Activated naive CD8-positive, alpha-beta T cell treated with anti-CD3 and anti-CD28 coated beads, Interleukin-2, amount 10 ng/mL, durations not matched to agents 7 days and 5 days (primary cell): ENCODE results near the gene PRRT4. TPM values are rescaled to one million over a fixed set of nuclear protein-coding genes. Genes with fewer than 3 reads are reported as not detected.

Experiments used
- ATAC-seq: fragments of 150-1000 bp; cut with Tn5 transposase; one replicate; pipeline ENCODE4 v1.10.0; 2021; ENCODE audit warnings: low read depth, moderate library complexity
- POLR2A ChIA-PET: fragments of 350-600 bp; sonication (Branson Sonifier 250); formaldehyde crosslinking; loops from one replicate; lab custom pipeline; 2021; ENCODE audit warnings: antibody characterized with exemption; lab: Charles Lee
- DNase-seq: peaks from one replicate; pipeline ENCODE4 v3.0.0; 2021
- H3K27ac Mint-ChIP-seq: one replicate; pipeline ENCODE4 v1.8.0; 2022; ENCODE audit warnings: mild to moderate bottlenecking, mixed read lengths
- H3K27me3 Mint-ChIP-seq: one replicate; pipeline ENCODE4 v1.8.0; 2022; ENCODE audit warnings: mild to moderate bottlenecking, moderate library complexity, mixed read lengths
- H3K36me3 Mint-ChIP-seq: one replicate; pipeline ENCODE4 v1.8.0; 2021; ENCODE audit warnings: mild to moderate bottlenecking, mixed read lengths
- H3K4me1 Mint-ChIP-seq: one replicate; pipeline ENCODE4 v1.8.0; 2021; ENCODE audit warnings: mixed read lengths
- H3K4me3 Mint-ChIP-seq: one replicate; pipeline ENCODE4 v1.8.0; 2022; ENCODE audit warnings: mild to moderate bottlenecking, moderate library complexity, mixed read lengths
- H3K9me3 Mint-ChIP-seq: one replicate; pipeline ENCODE4 v1.8.0; 2021; ENCODE audit warnings: mixed read lengths
- total RNA-seq, 2 experiments: library from RNA; stranded (reverse); gene quantifications; one replicate each; pipeline ENCODE4 v1.2.3, GENCODE V29; 2021

PRRT4 gene
- total RNA-seq, result under 1 TPM; 0.28 to 0.30 TPM

DNA sequence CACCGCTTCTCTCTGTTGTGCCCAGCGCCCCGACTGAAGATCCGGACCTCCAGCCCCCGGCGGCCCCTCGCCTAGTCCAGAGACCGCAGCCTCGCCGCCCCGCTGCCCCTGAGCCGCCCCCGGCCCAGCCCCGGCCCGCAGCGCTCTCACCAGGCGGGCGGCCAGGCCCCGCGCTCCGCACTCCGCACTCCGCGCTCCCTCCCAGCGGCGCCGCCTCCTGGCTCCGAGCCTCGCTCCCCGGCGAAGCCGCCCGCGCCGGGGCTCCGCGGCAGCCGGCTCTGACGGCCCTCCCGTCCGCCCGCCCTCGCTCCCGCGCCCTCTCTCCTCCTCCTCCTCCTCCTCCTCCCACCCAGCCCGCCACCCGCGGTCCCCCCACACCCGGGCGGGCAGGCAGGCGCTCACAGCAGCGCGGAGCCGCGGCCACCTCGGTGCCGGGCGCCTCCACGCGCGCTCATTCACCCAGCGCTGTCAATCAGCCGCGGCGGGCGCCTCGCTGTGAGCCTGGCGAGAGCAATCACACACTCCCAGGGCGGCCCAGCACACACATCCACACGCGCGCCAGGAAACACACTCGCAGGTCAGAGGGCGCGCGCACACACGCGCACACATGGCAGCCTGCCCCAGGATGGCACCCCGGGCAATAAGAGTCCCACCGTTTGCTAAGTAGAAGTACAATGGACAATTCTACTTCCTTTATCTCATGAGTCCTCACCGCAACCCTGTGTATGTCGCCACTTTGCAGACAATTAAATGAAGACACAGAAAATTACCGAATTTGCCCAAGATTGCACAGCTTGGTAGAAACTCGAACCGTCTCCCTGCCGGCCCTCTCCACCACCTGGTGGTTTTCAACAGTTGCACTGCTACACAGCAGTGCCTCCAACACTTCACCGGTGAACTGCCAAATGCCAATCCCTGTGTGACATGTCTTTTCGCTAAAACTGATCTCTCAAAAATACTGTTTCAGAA, at the start of gene PRRT4:
Gene PRRT4 (minus strand): TSS at position 280 of the 969 bp plus-strand sequence.
- Mint-ChIP-seq H3K9me3 (no peaks in the 10 kb centered on the region), H3K36me3 (no peaks in the 10 kb centered on the region), H3K27me3 (peaks cover 77% of the 10 kb centered on the region), H3K4me1 (peaks cover 15% of the 10 kb centered on the region), H3K27ac (no peak within 1 kb of the TSS), H3K4me3 (peak within 1 kb of the TSS; percentile 79)
- DNase-seq (peak; percentile 65), ATAC-seq (peak; percentile 71)
- POLR2A ChIA-PET, result no interaction called here

DNA sequence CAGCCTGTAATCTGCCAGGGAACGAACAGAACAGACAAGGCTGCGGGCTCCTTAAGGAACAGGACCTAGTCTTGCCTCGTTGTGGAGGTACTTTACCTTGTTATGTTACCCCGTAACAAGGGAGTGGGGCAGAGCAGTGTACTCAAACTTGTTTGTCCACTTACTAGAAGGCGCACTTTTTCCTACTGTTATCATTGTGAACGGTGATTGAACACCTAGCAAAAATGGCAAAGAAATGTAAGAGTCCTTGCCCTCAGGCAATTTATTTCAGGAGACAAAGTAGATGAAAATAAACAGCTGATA, 48.9 kb upstream of the PRRT4 start:
- POLR2A ChIA-PET, result interaction anchor here (0.9 to 1.8 kb wide), 2 partner anchors 15 to 21 kb away, joined by 3 to 6 read pairs; no protein-coding TSS in a partner anchor
- peak overlapping the region; percentile 91 for H3K4me3 Mint-ChIP-seq
- no peak for ATAC-seq

DNA sequence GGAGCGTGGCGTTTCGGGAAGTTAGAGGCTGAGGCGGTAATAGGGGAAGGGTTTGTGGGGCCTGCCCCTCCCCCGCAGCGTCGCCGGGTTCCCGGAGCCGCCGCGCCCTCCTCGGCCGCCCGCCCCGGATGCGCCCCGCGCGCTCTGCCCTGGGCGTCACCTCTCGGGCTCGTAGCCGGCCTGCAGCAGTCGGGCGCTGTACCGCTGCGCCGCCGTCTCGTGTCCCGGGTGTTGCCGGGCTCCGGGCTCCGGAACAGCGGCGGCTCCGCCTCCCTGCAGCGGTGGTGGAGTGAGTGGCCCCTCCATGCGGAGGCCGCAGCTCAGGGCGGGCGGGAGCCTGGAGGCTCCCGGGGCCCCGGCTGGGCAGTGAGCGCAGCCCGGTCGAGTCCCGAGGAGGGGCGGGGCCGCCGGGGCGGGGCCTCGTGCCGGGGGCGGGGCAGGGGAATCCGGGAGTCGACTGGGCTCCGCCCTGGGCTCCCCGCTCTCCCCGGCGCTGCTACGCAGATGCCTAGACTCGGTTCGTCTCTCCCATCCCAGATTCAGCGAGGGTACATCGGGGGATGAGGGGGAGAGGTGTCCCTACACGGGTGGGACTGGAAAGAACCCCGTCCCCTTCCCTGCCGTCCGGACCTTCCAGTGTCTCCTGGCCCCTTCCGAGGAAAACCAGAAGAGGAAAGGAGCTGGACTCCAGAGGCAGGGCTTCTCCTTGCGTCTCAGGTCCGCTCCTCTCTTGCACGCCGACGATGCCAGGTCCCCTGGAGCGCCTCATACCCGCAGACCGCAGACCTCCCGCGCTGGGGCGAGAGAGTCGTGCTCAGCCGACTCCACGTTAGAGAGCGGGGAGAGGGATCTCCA, 48.3 kb upstream of the PRRT4 start, which contains the start of gene IMPDH1:
Gene IMPDH1 (minus strand): TSS at position 387 of the 855 bp plus-strand sequence. CDS start 81 bp downstream, at position 306.
- Mint-ChIP-seq H3K4me3 (peak within 1 kb of the TSS; percentile 91), H3K9me3 (peaks cover 2% of the 10 kb centered on the region), H3K27me3 (peaks cover 29% of the 10 kb centered on the region), H3K27ac (peak within 1 kb of the TSS; percentile 75), H3K36me3 (peaks cover 2% of the 10 kb centered on the region), H3K4me1 (peaks cover 26% of the 10 kb centered on the region)
- peak; percentile 90 for ATAC-seq
- POLR2A ChIA-PET, result interaction anchor here (0.9 to 1.8 kb wide), 2 partner anchors 15 to 21 kb away, joined by 3 to 6 read pairs; no protein-coding TSS in a partner anchor
- DNase-seq, result peak; percentile 96

More for the DNA sequence above, 48.9 kb upstream of the PRRT4 start:
- Mint-ChIP-seq H3K4me1 (peaks cover 23% of the 10 kb centered on the region), H3K9me3 (peaks cover 2% of the 10 kb centered on the region), H3K27ac (peak overlapping the region; percentile 75), H3K36me3 (peaks cover 2% of the 10 kb centered on the region), H3K27me3 (peaks cover 29% of the 10 kb centered on the region)
- DNase-seq, result no peak

DNA sequence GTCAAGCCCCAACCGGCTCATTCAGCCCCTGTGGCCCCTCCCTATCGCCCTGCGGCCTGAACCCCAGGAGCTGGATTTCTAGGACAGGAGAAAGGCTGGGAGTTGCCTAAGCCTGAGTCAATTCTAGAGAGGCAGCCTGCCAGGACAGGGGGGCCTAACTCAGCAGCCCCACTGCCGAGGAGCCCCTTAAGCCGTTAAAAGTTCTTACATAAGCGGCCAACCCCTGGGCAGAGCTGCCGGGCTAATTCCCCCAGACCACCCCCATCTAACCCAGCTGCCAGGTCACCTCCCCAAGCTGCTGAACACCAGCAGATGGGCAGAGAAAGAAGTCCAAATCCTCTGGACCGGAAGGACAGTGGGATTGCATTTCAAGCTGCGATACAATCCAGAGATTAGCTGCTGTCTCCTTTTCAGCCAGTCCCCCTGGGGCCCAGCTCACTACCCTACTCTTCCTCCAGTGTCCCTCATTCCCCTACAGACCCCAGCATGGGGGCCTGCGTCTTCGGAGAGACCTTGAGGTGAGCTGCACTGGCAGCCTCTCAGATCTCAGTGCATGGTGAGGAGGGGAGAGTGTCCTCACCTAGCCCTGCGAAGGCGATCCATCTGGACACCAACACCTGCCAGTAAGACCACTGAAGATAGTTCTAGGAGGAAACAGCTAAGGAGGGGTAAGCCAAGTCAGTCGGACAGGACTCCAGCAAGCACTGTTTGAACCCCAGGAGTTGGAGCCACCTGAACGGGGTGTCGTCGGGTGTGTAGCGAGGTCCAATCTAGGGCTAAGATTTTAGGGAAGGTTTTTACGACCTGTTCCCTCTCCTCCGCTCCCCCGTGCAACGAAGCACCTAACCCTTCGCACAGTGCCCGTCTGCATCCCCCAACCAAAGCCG, 47.5 kb upstream of the PRRT4 start:
- Mint-ChIP-seq H3K27ac (peak overlapping the region; percentile 52), H3K27me3 (peaks cover 25% of the 10 kb centered on the region), H3K36me3 (peaks cover 2% of the 10 kb centered on the region), H3K4me1 (peaks cover 34% of the 10 kb centered on the region), H3K4me3 (peak overlapping the region; percentile 87), H3K9me3 (peaks cover 2% of the 10 kb centered on the region)
- no peak for ATAC-seq
- DNase-seq, result no peak
- POLR2A ChIA-PET, result interaction anchor here (1.8 kb wide), 1 partner anchor 16 kb away, joined by 6 read pairs; no protein-coding TSS in a partner anchor

DNA sequence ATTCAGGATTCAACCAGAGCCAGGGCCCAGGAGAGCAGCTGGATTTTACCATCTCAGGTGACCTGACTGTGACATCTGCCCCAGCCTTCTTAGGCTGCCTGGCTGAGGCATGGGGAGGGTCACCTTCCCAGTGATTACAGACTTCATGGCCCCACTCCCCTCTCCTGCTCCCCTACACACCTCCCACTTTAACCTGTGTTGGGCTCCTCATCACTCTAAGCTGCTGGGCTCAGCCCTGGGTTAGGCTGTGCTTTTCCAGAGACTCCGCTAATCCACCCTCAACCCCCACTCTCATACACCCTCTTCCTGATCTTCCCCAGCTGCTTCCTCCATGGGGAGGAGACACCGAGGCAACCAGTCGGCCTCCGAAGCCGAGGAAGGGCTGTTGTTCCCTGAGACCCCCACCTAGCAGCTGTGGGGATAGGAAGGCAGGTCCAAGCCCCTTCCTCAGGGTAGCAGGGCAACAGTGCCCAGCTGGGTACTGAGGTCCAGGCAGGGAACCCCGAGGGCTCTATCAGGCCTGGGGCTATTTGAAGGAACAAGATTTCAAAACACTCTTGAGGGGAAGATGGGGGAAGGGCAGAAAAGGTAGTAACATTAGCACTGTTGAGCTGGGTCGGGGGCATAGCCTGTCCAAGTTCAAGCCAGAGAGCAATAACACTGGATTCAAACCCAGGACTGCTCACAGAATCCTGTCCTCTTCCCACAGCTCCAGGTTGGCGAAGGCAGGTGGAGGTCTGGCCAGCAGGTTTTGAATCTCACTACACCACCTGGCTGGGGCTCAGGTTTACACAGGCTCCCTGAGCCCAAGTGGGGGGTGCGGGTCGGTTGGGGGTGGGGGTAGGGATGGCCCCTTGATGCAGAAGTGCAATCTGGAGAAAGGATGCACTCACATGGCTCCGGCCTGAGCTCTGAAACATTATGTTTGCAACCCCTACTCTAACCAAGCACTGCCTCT, 46.5 kb upstream of the PRRT4 start:
- Mint-ChIP-seq H3K4me3 (peak overlapping the region; percentile 7), H3K36me3 (peaks cover 4% of the 10 kb centered on the region), H3K27ac (no peak overlapping the region), H3K9me3 (no peaks in the 10 kb centered on the region), H3K4me1 (peaks cover 36% of the 10 kb centered on the region), H3K27me3 (peaks cover 16% of the 10 kb centered on the region)
- POLR2A ChIA-PET, result no interaction called here
- DNase-seq (no peak), ATAC-seq (no peak)

DNA sequence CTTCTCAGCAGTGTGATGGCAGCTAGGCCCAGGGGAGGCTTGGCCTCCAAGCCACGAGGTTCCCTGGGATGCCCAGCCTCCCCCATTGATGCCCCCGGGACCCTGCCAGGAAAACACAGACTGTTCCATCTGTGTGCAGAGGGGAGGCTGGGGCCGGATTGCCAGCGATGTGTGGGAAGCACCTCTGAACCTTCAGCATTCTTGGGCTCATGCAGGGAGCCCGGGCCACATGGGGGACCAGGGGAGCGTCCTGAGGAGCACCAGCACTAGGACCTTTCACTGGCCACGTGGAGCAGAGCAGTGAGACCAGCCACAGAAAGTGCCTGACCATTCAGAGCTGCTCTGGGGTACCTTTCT, 45.7 kb upstream of the PRRT4 start:
- H3K4me3 Mint-ChIP-seq, result no peak overlapping the region
- H3K36me3 Mint-ChIP-seq, result peaks cover 4% of the 10 kb centered on the region
- POLR2A ChIA-PET, result interaction anchor here (1.3 kb wide), 1 partner anchor 10 kb away, joined by 3 read pairs; no protein-coding TSS in a partner anchor
- H3K27me3 Mint-ChIP-seq, result peaks cover 12% of the 10 kb centered on the region
- H3K4me1 Mint-ChIP-seq, result peaks cover 36% of the 10 kb centered on the region
- no peaks in the 10 kb centered on the region for H3K9me3 Mint-ChIP-seq
- DNase-seq (no peak), ATAC-seq (no peak)
- H3K27ac Mint-ChIP-seq, result no peak overlapping the region

DNA sequence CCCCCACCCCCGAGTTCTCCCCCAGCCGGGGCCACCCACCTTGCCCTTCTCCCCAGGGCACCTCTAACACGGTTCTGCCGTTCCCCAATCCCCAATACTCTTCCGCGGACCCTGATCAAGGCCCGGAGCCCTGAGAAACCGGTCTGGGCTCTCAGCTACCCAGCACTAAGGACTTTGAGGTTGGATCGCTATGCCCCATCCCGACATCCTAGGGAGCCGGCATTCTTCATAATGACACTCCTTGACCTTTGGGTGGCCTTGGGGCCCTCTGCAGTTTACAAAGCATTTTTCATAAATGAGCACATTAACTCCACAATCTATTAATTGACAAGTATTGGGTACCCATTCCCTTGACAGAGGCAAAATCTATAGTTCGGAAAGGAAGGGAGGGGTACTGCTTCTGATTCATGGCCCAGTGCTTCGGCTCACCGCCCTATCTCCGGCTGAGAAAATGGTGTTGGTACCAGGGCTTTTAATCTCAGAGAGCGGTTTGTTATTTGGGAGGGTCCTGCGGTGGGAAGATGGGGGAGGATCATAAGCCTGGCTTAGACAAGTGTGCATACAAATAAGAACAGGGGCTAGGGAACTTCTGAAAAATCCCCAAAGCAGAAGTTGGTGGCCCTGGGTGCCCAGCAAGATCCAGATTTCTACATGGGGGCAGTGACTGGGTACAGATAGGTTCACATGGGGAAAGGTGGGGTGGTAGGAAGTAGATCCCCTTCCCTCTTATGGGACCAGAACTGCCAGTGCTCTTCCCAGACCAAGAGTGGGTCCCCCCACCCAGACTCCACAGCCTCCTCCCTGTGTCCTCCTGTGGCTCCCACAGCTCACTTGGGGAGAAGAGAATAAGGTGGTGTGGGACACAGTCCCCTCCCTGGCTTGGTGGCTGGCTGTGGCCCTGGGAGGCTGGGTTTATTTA, 45.1 kb upstream of the PRRT4 start:
- Mint-ChIP-seq H3K9me3 (no peaks in the 10 kb centered on the region), H3K27ac (peak overlapping the region; percentile 56), H3K36me3 (peaks cover 4% of the 10 kb centered on the region), H3K4me1 (peaks cover 36% of the 10 kb centered on the region), H3K27me3 (peaks cover 6% of the 10 kb centered on the region), H3K4me3 (peak overlapping the region; percentile 85)
- DNase-seq (no peak), ATAC-seq (no peak)
- POLR2A ChIA-PET, result interaction anchor here (1.3 kb wide), 1 partner anchor 10 kb away, joined by 3 read pairs; no protein-coding TSS in a partner anchor

DNA sequence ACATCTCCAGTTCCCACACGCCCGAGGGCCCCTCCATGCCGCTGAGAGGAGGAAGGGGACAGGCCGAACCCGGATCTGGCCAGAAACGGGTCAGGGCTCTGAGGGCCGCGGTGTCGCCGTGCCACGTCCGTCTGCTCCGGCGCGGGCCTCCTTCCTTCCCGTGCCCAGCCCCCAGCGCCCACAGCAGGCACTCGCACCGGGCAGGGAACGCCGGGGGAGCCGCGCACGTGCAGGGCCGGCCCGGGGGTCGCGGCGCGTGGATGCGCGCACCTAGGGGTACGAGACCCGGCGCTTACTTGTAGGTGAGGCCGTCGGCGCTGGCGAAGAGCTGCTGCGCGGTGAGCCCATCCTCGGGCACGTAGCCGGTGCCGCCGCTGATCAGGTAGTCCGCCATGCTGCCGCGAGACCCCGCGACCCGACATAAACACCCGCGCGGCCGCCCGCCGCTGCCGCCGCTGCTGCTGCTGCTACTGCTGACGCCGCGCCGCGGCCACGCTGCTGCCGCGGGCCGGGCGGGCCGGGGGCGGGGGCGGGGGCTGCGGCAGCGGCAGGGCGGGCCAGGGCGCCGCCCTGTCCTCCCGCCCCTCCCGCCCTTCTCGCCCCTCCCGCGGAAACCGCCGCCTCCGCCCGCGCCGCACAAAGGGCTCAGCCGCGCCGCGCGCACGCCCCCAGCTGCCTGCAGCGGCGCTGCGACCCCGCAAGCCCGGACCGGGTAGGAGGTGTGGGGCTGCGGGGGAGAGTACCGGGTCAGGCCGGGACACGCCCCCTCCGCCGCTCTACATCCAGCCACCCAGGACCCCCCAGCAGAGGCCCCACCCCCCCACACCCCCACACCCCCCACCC, 44.2 kb upstream of the PRRT4 start:
- H3K36me3 Mint-ChIP-seq, result peaks cover 4% of the 10 kb centered on the region
- no peak overlapping the region for H3K27ac Mint-ChIP-seq
- H3K27me3 Mint-ChIP-seq, result peaks cover 5% of the 10 kb centered on the region
- H3K9me3 Mint-ChIP-seq, result no peaks in the 10 kb centered on the region
- POLR2A ChIA-PET, result no interaction called here
- peaks cover 36% of the 10 kb centered on the region for H3K4me1 Mint-ChIP-seq
- H3K4me3 Mint-ChIP-seq, result peak overlapping the region; percentile 84
- peak; percentile 3 for ATAC-seq
- peak; percentile 73 for DNase-seq

DNA sequence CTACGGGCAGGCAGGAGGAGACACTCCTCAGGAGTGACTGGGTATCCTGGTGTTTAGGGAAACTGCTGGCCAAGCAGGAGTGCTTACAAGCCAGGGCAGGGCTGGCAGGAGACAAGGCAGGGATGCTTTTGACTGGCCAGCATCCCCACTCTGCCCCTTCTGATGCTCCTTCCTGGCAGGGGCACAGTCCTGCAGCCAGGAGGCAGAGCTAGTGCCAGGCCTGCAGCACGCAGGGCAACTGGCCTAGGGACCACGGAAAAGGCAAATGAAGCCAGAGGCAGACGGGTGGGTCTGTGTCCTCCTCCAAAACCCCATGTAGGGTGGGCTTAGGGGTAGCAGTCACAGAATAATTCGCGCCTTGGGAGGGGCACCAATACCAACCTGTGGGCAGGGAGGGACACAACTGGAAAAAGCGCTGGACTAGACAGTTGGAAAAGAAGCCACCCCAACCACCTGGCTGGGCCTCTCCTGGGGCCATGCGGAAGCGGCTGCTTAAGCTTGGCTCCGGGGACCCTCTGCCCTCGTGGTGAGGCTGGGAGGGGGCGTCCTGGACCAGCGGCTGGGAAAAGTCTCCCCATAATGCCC, 43.5 kb upstream of the PRRT4 start:
- Mint-ChIP-seq H3K27ac (peak overlapping the region; percentile 65), H3K4me3 (peak overlapping the region; percentile 84), H3K36me3 (peaks cover 4% of the 10 kb centered on the region), H3K4me1 (peaks cover 32% of the 10 kb centered on the region), H3K27me3 (peaks cover 1% of the 10 kb centered on the region), H3K9me3 (no peaks in the 10 kb centered on the region)
- POLR2A ChIA-PET, result no interaction called here
- ATAC-seq, result no peak
- no peak for DNase-seq

DNA sequence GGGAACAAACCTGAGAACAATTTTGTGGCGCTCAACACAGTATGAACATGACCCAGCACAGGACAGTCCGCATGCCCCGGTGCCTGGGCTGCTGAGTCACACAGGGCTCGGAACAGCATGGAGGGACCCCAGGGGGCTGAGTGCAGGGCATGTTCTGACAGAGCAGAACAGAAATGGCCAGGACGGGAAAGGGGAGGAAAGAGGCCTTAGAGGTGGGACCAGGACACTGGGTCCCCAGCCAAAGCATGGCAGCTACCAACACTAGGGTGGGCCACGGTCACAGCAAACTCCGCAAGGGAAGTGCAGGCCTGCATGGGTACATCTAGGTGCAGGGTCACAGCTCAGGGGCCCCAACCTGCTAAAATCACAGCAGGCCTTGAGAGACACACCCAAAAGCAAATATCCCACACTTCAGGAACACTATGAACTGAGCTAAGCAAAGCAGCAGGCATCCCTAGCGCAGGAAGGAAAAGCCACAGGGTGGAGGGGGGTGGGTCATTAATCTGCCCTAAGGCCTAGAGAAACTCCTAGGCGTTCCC, 42.7 kb upstream of the PRRT4 start:
- Mint-ChIP-seq H3K27ac (peak overlapping the region; percentile 42), H3K4me1 (peaks cover 31% of the 10 kb centered on the region), H3K9me3 (no peaks in the 10 kb centered on the region), H3K27me3 (peaks cover 1% of the 10 kb centered on the region), H3K36me3 (peaks cover 4% of the 10 kb centered on the region), H3K4me3 (peak overlapping the region; percentile 84)
- ATAC-seq, result no peak
- POLR2A ChIA-PET, result interaction anchor here (1.4 kb wide), 1 partner anchor 51 kb away, joined by 3 read pairs; the partner anchor contains the start of gene HILPDA
- DNase-seq, result no peak
